D341Med (cell line): ENCODE data around the gene CAPN11.
A peak's percentile ranks its signal among the peaks of the same experiment; 100 is the strongest.

Experiments
- DNase-seq: peaks from one replicate; pipeline ENCODE4 v3.0.0; 2012; ENCODE audit warnings: low spot score

Gene CAPN11

DNA sequence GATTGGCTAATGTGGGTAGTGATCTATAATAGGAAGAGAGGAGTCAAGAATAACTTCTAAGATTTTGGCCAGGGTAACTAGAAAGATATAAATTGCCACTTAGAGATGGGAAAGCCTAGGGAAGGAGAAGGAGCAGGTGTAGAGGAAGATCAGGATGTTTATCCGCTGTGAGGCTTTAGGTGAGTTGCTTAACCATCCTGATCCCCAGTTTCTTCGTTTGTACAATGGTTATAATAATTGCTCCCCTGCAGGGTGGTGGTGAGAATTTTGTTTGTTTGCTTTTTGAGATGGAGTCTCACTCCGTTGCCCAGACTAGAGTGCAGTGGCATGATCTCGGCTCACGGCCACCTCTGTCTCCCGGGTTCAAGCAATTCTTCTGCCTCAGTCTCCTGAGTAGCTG, 55.7 kb downstream of the CAPN11 start:
- DNase-seq = no peak

DNA sequence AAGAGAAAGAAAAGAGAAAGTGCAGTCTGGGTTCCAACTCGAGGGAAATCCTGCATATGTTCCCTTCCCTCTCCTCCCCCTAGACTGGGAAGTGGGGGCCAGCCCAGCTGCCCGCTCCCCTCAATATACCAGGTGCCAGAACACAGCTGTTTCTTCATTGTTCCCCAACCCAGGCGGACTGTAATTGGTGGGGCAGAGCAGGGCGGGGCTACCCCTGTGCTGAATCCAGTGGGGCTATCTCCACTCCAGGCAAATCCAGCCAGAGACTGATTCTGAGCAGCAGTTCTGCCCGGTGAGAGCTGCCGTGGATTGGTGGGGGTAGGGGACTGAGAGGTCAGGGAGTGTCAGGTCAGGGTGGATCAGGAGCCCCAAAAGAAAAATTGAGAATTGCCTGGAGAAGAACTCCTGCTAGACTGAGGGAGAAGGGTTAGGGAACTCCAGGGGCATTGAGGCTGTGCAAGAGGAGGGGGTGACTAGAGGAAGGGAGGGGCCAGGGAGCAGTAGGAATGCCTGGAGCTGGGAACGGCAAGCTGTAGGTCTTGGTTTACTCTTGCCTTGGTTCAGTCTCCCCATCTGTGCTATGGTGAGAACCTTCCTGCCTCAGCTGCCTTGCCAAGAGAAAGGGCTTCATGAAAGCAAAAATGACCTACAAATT, 58.2 kb downstream of the CAPN11 start, which contains the start of gene MYMX:
TSS of gene MYMX (plus strand) at position 250 of the 655 bp plus-strand sequence. CDS start 546 bp downstream, outside the sequence.
- DNase-seq = peak; percentile 27

DNA sequence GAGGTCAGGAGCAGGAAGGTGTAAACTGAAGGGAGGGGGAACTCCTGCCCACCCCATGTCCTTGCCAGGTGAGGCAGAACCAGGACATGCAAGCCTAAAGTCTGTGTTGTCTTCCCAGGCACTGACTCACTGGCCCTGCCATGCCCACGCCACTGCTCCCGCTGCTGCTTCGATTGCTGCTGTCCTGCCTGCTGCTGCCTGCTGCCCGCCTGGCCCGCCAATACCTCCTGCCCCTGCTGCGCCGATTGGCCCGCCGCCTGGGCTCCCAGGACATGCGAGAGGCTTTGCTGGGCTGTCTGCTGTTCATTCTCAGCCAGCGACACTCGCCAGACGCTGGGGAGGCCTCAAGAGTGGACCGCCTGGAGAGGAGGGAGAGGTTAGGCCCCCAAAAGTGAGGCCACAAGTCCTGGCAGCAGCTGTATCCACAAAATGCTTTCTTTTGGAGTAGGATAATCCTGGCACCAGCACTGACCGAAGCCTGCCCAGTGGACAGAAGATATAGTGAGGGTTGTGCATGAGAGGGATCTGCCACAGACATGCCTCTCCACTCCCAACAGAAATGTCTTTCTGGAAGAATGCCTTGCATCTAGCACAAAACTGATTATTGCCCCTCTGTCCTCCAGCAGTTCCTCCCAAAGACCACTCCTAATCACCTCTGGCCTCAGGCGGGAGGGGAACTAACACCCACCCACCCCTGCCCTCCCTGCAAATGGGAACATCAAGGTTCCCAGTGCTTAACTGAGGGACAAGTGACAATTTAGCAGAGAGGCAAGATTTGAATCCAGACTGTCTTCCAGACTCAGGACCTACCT, 58.9 kb downstream of the CAPN11 start:
- peak; percentile 33 for DNase-seq

DNA sequence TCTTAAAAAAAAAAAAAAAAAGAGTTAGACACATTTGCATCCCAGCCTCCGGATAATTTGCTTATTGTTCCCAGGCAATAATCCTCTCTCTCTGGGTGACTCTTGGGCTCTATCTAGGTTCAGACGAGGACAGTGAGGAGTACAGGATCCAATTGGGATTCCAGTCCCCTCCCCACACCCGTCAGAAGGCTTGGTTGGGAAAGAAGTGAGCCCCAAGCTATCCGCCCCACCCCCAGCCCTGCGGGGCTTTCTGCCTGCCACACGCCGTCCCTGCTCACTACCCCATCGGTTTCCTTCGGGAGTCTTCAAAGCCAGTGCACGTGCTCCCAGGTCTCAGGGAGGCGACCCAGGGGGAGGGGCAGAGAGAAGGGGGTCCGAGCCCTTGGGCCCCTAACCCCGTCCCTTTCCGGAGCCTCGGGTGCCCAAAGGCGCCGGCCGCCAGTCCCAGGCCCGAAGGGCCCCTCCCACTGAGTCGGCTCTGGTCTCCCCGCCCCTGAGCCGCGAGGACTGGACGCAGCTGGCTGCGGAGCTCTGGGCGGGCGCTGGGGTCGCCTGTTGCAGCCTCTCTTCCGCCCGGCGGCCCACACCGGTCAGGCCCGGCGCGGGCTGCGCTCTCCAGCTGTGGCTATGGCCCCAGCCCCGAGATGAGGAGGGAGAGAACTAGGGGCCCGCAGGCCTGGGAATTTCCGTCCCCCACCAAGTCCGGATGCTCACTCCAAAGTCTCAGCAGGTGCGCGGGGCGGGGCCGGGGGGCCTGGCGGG, 60.6 kb downstream of the CAPN11 start:
- DNase-seq = no peak

DNA sequence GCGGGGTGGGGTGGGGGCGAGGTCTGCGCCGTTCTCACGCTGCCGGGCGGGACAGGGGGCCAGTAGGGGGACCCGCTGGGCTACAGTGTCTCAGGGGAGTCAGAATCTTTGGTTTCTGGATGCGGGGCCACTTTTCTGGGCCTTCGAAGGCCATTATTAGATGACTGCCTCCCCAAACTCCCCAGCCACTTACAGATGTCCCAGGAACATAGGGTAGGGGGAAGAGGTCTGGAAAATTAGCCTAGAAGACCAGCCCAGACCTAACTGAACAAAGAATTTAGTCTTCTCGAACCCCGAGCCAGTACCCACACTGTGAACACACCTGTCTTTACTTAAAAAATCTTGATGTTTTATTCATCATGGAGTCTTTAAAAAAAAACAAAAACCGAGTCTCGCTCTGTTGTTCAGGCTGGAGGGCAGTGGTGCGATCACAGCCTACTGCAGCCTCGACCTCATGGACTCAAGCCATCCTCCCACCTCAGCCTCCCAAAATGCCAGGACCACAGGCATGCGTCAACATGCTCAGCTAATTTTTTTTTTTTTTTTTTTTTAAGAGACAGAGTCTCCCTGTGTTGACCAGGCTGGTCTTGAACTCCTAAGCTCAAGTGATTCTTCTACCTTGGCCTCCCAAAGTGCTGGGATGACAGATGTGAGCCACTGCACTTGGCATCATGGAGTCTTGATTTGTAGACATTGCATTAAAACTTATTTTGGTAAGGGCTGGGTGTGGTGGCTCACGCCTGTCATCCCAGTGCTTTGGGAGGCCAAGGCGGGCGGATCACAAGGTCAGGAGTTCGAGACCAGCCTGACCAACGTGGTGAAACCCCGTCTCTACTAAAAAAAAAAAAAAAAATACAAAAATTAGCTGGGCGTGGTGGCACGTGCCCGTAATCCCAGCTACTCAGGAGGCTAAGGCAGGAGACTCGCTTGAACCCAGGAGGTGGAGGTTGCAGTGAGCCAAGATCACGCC, 61.5 kb downstream of the CAPN11 start:
- no peak for DNase-seq

DNA sequence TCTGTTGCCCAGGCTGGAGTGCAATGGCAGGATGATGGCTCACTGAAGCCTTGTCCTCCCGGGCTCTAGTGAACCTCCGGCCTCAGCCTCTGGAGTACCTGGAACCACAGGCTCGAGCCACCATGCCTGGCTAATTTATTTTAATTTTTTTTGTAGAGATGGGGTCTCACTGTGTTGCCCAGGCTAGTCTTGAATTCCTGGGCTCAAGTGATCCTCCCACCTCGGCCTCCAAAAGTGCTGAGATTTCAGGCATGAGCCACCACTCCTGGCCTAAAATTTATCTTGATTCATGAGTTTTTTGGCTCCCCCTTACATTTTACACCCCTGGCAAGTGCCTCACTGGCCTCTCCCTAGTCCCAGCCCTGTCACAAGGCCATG, 62.3 kb downstream of the CAPN11 start:
- no peak for DNase-seq

DNA sequence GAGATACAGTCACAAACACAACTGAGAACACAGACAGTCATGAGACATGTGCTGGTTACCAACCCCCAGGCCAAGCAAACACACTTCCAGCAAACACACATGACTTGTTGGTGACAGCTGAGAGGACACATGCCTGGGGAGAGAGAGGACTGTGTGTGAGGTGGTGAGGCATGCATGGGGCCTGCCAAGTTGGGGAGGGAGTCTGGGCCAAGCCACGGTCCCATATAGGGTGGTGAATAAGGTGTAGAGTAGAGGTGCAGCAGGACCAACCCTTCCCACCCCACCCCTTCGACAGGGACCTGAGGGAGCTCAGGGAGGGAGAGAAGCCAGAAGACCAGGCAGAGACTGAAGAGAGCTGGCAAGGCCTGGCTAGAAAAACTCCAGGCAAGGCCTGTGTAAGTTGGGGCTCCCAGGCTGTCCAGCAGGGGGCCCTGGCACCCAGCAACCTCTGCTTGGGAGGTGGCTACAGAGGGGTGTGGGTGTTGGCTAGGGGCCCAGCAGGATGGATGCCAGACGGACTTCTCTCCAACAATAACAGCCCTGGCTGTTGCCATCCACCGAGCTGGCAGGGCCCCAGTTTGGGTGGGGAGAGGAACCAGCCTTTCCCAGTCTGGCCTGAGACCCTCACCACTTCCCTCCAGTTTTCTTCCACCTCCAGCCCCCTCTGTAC, 62.8 kb downstream of the CAPN11 start:
- DNase-seq = peak; percentile 84

DNA sequence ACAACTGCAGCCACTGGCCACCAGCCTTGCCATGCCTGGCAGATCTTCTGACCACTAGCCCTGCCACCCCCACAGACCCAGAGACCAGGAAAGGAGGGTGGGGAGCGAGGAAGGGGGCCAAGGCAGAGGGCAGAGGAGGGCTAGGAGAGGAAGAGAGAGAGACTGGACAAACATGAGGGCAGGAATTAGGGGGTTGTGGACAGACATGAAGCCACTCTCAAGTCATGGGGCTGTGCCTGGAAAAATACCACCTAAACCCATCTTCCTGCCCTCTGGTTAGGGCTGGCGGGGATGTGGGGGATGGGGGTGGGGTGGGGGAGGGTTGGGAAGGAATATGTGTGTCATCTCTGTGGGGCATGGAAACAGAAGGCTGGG, 63.3 kb downstream of the CAPN11 start:
- DNase-seq = no peak

DNA sequence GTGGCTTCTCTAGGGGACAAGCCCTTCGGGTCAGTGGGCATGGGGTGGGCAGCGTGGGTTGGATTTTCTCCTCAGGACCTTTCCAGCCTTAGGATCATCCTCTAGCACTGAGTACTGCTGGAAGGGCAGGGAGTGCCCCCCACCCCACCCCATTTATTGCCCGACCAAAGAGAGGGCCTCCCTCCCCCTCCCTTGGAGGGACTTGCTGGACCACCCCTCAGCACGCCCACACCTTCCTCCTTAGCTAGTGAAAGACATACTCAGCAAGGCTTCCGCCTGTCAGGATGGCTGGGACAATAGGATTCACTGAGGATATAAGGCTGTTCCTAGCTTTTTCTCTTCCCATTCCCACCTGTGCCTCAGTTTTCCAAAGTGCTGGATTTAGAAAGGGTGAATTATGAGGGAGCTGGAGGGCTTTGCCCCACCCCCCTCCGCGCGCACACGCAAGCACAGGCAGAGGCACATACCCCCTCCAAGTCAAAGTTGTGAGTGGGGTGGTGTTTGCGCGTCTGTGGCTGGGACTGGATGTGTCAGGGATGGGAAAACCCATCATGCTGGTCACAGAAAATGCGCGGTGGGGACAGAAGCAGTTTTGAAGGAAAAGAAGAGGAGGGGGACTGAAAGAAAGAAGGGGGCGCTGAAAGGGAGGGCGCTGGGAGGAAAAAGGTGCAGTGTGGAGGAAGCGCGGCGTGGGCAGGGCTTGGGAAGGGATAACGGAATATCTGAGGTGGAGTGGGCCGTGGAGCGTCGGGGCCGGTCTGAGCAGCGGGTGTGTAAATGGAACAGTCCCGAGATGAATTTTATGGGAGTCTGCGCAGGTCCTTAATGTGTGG, 64.1 kb downstream of the CAPN11 start:
- DNase-seq = no peak

DNA sequence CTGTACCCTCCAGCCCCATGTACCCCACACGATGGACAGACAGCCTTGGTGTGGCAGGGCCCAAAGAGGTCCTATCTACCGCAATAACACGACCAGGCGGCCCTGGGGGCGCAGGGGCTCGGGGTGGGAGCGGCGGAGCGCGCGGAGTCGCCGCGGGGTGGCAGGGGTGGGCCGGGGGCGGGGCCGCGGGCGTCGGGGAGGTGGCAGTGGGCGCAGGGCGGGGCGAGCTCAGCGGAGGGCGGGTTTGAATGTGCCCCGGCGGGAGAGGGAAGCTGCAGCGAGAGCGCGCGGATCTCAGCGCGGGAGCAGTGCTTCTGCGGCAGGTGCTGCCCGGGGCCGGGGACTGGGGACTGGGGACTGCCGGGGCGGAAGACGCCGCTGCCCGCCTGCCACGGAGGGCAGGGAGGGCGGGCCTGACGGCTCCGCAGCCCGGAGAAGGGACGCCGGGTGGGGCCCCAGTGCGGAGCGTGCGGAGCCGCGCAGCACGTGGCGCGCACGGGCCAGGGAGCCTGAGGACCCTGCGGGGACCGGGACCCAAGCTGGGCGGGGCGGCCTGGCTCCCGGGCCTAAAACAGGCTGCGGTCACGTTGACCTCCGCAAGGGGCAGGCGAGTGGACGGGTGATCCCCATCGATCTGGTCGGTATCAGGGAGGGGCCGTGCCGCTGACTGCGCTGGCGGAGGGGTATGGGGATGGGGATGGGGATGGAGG, 64.9 kb downstream of the CAPN11 start, which contains the start of gene SLC29A1:
TSS of gene SLC29A1 (plus strand) at position 277 of the 710 bp plus-strand sequence. CDS start 3,719 bp downstream, outside the sequence.
- DNase-seq = peak; percentile 98

DNA sequence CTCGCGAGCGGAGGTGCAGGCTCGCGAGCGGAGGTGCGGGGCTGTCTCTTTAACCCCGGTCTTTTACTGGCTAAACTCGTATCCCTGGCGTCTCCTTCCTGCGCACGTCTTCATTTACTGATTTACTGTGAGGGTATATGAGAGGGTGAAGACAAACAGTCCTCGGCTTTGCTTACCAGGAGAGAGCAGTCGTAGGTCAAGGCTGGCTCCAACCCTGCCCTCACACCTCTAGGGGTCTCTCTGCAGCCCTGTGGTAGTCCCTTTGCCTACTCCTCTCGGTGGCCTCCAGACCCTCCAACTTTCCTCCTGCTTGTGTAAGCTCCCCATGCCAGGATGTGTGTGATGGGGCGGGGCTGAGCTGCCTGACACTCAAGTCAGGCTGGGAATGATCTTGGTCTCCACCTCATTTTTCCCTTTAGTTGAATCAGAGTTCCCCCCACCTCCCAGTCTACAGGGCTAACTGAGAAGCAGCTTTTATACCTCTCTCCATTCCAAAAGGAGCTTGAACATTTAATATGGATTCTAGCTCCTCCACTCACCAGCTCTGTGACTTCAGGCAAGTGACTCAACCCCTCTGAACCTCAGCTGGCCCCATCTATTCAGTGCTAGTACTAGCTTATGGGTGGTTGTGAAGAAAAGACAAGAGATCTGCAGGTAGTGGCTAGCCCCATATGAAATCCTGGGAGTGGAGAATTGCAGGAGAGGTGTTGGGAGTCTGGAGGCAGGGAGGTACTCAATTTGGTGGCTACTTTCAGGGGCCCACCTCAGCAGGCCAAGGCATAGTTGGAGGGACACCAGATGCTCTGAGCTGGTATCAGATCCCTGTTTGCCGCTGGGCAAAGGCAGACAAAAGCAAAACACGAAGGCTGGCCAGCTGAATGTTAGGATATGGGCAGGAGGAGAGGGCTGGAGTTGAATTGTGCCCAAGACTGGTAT, 65.7 kb downstream of the CAPN11 start:
- DNase-seq = peak; percentile 55

DNA sequence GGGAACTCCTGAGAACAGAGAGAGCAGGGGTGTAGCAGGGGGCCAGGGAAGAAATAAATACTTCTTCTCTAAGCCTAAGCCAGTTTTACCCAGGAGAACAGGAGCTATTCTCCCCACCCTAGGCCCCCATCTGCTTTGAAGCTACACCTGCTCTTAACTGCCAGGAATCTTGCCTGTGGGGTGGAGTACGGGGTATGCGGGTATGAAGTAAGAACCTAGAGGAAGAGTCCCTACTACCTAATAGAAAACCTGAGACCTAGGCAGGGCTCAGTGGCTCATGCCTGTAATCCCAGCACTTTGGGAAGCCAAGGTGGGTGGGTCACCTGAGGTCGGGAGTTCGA, 66.3 kb downstream of the CAPN11 start:
- no peak for DNase-seq

DNA sequence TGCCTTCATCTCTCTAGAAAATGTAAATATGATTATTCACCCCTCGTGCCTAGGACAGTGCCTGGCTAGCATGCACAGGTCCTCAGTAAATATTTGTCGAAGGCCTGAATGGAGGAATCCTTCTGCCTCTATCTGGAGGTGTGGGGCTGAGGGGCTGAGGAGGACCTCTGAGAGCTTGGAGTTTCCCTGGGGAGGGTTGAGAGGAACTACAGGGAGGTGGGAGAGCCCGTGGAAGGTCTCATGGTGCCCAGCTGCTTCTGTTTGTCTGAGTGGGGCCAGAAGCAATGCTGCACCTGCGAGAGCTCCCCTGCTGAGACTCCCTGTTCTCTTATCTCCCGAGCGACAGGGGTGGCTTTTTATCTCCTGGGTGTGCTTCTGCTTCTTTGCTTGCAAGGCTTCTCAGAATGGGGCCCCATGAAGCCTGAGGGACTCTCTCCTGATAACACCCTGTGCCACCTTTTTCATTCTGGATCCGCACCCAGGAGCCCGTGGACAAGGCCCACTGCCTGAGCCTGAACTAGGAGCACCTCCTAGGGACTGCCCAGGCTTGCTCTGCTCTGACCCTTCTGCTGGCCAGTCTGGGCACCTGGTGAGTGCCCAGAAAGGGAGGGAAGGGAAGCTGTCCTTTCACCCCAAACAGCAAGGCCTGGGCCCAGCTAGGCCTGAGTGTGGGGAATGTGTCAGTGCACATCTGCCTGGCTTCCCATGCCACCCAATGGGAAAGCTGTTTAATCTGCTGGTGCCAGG, 67.1 kb downstream of the CAPN11 start:
- DNase-seq = no peak

DNA sequence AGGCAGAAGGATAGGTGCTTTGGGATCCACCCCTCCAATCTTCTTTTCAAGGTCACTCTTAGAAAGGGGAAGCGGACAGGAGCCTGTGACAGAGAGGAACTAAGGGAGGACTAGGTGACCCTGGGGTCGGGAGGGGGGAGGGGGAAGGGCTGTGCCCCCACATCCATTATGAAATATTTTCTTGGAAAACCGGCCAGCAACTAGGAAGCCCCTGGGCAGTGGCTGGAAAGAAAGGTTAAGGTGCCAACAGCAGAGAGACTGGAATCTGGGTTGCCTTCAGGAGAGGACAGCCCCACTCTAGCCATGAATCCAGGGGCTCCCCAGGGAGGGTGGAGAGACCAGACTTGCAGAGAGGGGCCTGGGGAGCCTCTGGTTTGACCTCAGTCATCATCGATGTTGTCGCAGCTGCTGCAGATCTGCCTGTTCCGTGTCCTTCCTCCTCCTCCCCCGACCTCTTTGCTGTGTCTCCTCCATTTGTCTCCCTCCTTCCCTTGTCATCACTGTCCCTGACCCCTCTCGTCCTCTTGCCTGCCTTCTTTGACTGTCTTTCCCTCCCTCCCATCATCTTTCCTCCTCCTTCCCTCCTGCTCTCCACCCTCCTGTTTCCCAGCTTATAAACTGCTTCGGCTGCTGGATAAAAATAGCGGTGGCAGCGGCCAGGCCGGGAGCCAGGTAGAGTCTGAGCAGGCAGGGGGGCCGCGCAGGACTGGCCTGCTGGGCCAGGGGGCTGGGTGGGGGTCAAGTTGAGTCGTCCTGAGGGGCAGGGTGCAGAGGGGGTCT, 67.9 kb downstream of the CAPN11 start:
- no peak for DNase-seq

DNA sequence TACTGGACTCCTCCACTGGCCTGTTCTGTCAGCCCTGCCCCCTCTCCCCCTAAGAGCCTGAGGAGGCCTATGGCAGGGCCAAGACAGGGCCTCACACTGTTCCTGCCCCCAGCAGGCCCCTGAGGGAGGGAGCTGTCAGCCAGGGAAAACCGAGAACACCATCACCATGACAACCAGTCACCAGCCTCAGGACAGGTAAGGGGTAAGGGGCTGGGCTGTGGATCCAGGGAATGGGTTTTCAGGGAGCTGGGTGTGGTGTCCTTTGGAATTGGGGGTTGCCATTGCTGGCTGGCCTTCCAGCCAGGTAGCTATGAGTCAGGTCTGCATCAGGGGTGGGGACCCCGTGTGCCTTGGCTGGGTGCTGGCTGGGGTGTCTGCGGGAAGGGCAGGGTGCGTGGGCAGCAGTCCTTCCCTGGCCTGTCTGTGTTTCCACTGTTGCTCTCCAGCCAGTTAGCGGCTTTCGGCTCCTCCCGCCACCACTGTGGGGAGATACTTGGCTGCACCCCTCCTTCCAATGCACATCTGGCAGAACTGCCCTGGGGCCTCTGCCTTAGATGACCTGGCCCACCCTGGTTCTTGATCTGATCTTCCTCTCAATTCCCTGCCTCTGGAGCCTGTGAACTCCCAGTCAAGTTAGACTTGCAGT, 68.7 kb downstream of the CAPN11 start:
- no peak for DNase-seq

DNA sequence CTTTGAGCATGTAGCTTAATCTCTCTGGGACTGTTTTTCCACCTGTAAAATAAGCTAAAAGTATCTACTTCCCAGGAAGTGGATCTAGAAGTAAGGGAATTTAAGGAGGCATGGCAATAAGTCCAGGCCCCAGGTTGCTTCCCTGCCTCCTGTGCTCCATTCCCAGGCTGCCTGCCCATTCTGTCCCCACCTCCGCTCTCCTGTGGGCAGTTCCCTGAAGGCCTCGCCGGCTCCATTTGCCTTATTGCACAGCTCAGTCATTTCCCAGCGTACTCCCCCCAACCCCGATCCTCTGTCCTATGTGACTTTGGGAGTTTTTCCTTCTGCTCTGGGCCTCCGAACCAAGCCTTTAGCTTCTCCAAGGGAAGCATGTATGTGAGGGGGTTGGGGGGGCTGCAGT, 69.4 kb downstream of the CAPN11 start:
- no peak for DNase-seq
